ENCODE data around the gene TNFSF15. TPM values are rescaled to one million over a fixed set of nuclear protein-coding genes. Genes with fewer than 3 reads are reported as not detected.

Gene TNFSF15
- total and polyA plus RNA-seq, 2 of the 4 experiments (the other 2 are of a cell fraction), result 0.03 to 0.18 TPM

- Histone ChIP-seq H3K4me2 (ENCODE audit: low read depth, low read length) (no peak overlapping the region), H3K36me3 (ENCODE audit: control insufficient read depth, insufficient read depth, low read length) (no peaks in the 10 kb centered on the region), H4K91ac (ENCODE audit: insufficient read depth, low read depth, low read length) (no peak overlapping the region), H2BK15ac (ENCODE audit: low read depth, low read length) (no peak overlapping the region), H2AK5ac (ENCODE audit: low read depth, low read length) (no peak overlapping the region), H2AFZ (replicated peaks; ENCODE audit: low read length, poor library complexity) (no peak overlapping the region), H3K4me3 (ENCODE audit: insufficient read depth, low read depth, low read length) (no peak overlapping the region), H3K79me1 (ENCODE audit: low read depth in 1 of 2, low read length in 2 of 2) (no peaks in the 10 kb centered on the region), H2BK5ac (ENCODE audit: low read depth, low read length, poor library complexity, severe bottlenecking) (no peak overlapping the region), H3K23ac (ENCODE audit: low read depth, low read length) (no peak overlapping the region), H3K4ac (ENCODE audit: low read depth, low read length) (no peak overlapping the region), H3K9ac (ENCODE audit: low read depth, low read length) (no peak overlapping the region), H3K27me3 (ENCODE audit: control insufficient read depth, insufficient read depth, low read length) (peaks cover 11% of the 10 kb centered on the region), H3K9me1 (ENCODE audit: insufficient read depth, low read length) (no peaks in the 10 kb centered on the region), H2AK9ac (replicated peaks; ENCODE audit: low read depth, low read length, poor library complexity) (no peak overlapping the region), H3K4me1 (ENCODE audit: control insufficient read depth, insufficient read depth, low read length) (no peaks in the 10 kb centered on the region; the same call in 1 of the 2 replicates), H2BK20ac (ENCODE audit: low read depth, low read length) (no peak overlapping the region), H4K20me1 (ENCODE audit: insufficient read depth, low read length) (no peaks in the 10 kb centered on the region), H3K14ac (replicated peaks; ENCODE audit: low read depth, low read length) (no peak overlapping the region), H3K56ac (ENCODE audit: extremely low read depth, insufficient read depth, low read length) (no peak overlapping the region), H4K8ac (ENCODE audit: low read depth in 2 of 2, low read length in 2 of 2) (no peak overlapping the region), H3K18ac (ENCODE audit: low read depth, low read length) (no peak overlapping the region), H2BK120ac (ENCODE audit: low read depth, low read length) (no peak overlapping the region), H3K27ac (ENCODE audit: insufficient read depth, low read length) (no peak overlapping the region), H3K9me3 (ENCODE audit: control insufficient read depth, insufficient read depth, low read length) (peaks cover 6% of the 10 kb centered on the region), H4K5ac (ENCODE audit: low read depth, low read length) (no peak overlapping the region)
- in situ Hi-C loops (cut with MboI; ENCODE audit: low sequenced_read_pairs), result no loop called here
- ATAC-seq (ENCODE audit: low read depth), result no peak
- ChIA-PET POLR2A (ENCODE audit: unreplicated experiment) (no interaction called here), CTCF (no interaction called here)
- BruUV-seq (replicated peaks), result no TSS peak
- TF ChIP-seq SMC3 (IDR thresholded peaks at IDR 0.05; ENCODE audit: low read depth, low read length), result no peak
- no peak for TF ChIP-seq MXI1 (IDR thresholded peaks at IDR 0.05; ENCODE audit: borderline replicate concordance, low read depth, low read length)
- TF ChIP-seq FOS (IDR thresholded peaks at IDR 0.05; ENCODE audit: low read depth, low read length), result no peak
- TF ChIP-seq CTCF (conservative IDR thresholded peaks at IDR 0.05; ENCODE audit: low read depth, low read length), result no peak
- TF ChIP-seq RFX5 (IDR thresholded peaks at IDR 0.05; ENCODE audit: low read depth, low read length), result no peak
- no peak for TF ChIP-seq MAFK (IDR thresholded peaks at IDR 0.05; ENCODE audit: low read depth, low read length)
- TF ChIP-seq NFE2L2 (IDR thresholded peaks at IDR 0.05; ENCODE audit: low read depth, low read length), result no peak
- intact Hi-C loops (cut with micrococcal nuclease), result no loop called here
- WGBS, 2 experiments (ENCODE audit: extremely low coverage in 2 of 2, insufficient read length in 1 of 2), result no CpG with 5 or more reads among the region's 3 CpGs
- dilution Hi-C loops (cut with HindIII; ENCODE audit: low sequenced_read_pairs, unreplicated experiment), result no loop called here
- DNase-seq, result no peak
Measured at GRCh38 chr9:114836769-114837168, 30.9 kb upstream of the TNFSF15 start.

All from IMR-90 (cell line).